ENCODE data around the gene GNG14. TPM values are rescaled to one million over a fixed set of nuclear protein-coding genes. Genes with fewer than 3 reads are reported as not detected.

Gene GNG14
- total and polyA plus RNA-seq, 2 of the 13 experiments (the other 11 are each of a cell fraction or from before 2014, with no cell fraction given) = not detected

GRCh38 chr19:12666265-12667048 is 21.3 kb upstream of the GNG14 start, which contains the start of the genes MAN2B1 and WDR83 (continued):
- TF ChIP-seq ZNF816 (CRISPR knock-in tag; IDR thresholded peaks at IDR 0.05; ENCODE audit: borderline replicate concordance) (no peak), RFX5 (IDR thresholded peaks at IDR 0.05; ENCODE audit: low read depth, low read length) (no peak), ZXDC (CRISPR knock-in tag; IDR thresholded peaks at IDR 0.05) (no peak), ETS1 (CRISPR knock-in tag; IDR thresholded peaks at IDR 0.05) (no peak), MTF2 (CRISPR knock-in tag; IDR thresholded peaks at IDR 0.05; ENCODE audit: borderline replicate concordance) (no peak), ZNF275 (CRISPR knock-in tag; IDR thresholded peaks at IDR 0.05; ENCODE audit: borderline replicate concordance) (0 out of 2 replicates have a peak, but pooled peaks have one; percentile 39), USF2 (IDR thresholded peaks at IDR 0.05; ENCODE audit: low read depth, low read length) (no peak), USF2 (CRISPR knock-in tag; IDR thresholded peaks at IDR 0.05; ENCODE audit: borderline replicate concordance) (no peak), SP4 (CRISPR knock-in tag; IDR thresholded peaks at IDR 0.05) (peak; percentile 79), ZNF326 (CRISPR knock-in tag; IDR thresholded peaks at IDR 0.05; ENCODE audit: borderline replicate concordance) (no peak), MTF1 (CRISPR knock-in tag; IDR thresholded peaks at IDR 0.05) (no peak), SMAD9 (CRISPR knock-in tag; IDR thresholded peaks at IDR 0.05) (no peak), ZSCAN9 (CRISPR knock-in tag; IDR thresholded peaks at IDR 0.05; ENCODE audit: borderline replicate concordance) (no peak), ZNF354B (CRISPR knock-in tag; IDR thresholded peaks at IDR 0.05) (no peak), ISX (CRISPR knock-in tag; conservative IDR thresholded peaks at IDR 0.05) (0 out of 2 replicates have a peak, but pooled peaks have one; percentile 66), GATA4 (IDR thresholded peaks at IDR 0.05; ENCODE audit: borderline replicate concordance, low read depth) (no peak), KDM1A (CRISPR knock-in tag; IDR thresholded peaks at IDR 0.05) (no peak), SCMH1 (CRISPR knock-in tag; IDR thresholded peaks at IDR 0.05; ENCODE audit: borderline replicate concordance) (no peak), MED1 (CRISPR knock-in tag; IDR thresholded peaks at IDR 0.05) (no peak), ZBTB49 (CRISPR knock-in tag; IDR thresholded peaks at IDR 0.05; ENCODE audit: borderline replicate concordance) (no peak), HOXD1 (CRISPR knock-in tag; IDR thresholded peaks at IDR 0.05) (peak; percentile 32; the same call in 1 of the 2 replicates)
